HepG2 (cell line): Measurements from ENCODE around the gene SPATS2. TPM values are rescaled to one million over a fixed set of nuclear protein-coding genes. Genes with fewer than 3 reads are reported as not detected.

Experiments used
- E2F2 ChIP-seq: sonication (generic); formaldehyde crosslinking; IDR thresholded peaks from 2 replicates; pipeline ENCODE4 v1.4.0; 2020; ENCODE audit warnings: missing genetic modification reagents, borderline replicate concordance
- KDM2A ChIP-seq: sonication (generic); formaldehyde crosslinking; IDR thresholded peaks from 2 replicates; pipeline ENCODE4 v1.4.0; 2020; ENCODE audit warnings: low read depth, missing genetic modification reagents, borderline replicate concordance
- MIER3 ChIP-seq: IDR thresholded peaks from 2 replicates; pipeline ENCODE4 v1.6.1; 2016; ENCODE audit warnings: missing compliant biosample characterization, borderline replicate concordance
- MXD3 ChIP-seq: IDR thresholded peaks from 2 replicates; pipeline ENCODE4 v1.6.1; 2016; ENCODE audit warnings: mild to moderate bottlenecking, missing biosample characterization, missing genetic modification reagents
- MYPOP ChIP-seq: sonication (generic); formaldehyde crosslinking; IDR thresholded peaks from 2 replicates; pipeline ENCODE4 v1.8.1; 2023; ENCODE audit warnings: mild to moderate bottlenecking, moderate library complexity, missing genetic modification reagents
- NFATC3 ChIP-seq: sonication (generic); formaldehyde crosslinking; IDR thresholded peaks from 2 replicates; pipeline ENCODE4 v1.5.1; 2020; ENCODE audit warnings: mild to moderate bottlenecking, missing genetic modification reagents
- PAXIP1 ChIP-seq: sonication (generic); formaldehyde crosslinking; conservative IDR thresholded peaks from 2 replicates; pipeline ENCODE4 v1.4.0; 2020; ENCODE audit warnings: mild to moderate bottlenecking, missing genetic modification reagents, moderate library complexity
- PHF20 ChIP-seq: sonication (generic); formaldehyde crosslinking; IDR thresholded peaks from 2 replicates; pipeline ENCODE4 v1.5.0; 2020; ENCODE audit warnings: mild to moderate bottlenecking, missing genetic modification reagents
- REPIN1 ChIP-seq: sonication (generic); formaldehyde crosslinking; IDR thresholded peaks from 2 replicates; pipeline ENCODE4 v1.8.0; 2022; ENCODE audit warnings: missing genetic modification reagents, low read depth, mild to moderate bottlenecking, borderline replicate concordance
- RFX3 ChIP-seq: IDR thresholded peaks from 2 replicates; pipeline ENCODE4 v1.6.1; 2016; ENCODE audit warnings: missing biosample characterization, missing genetic modification reagents
- SIN3B ChIP-seq: fragments of 150-350 bp; IDR thresholded peaks from 2 replicates; pipeline ENCODE4 v1.6.1; 2014; ENCODE audit warnings: low read length
- SRSF4 ChIP-seq: fragments of 200-400 bp; formaldehyde crosslinking; IDR thresholded peaks from one replicate; pipeline ENCODE4 v1.6.1; 2018; ENCODE audit warnings: mild to moderate bottlenecking, low read depth, low read length, moderate library complexity; ENCODE audit not compliant: poor library complexity, severe bottlenecking
- ZBTB8A ChIP-seq: sonication (generic); formaldehyde crosslinking; IDR thresholded peaks from 2 replicates; pipeline ENCODE4 v1.4.0; 2020; ENCODE audit warnings: mild to moderate bottlenecking, low read depth, missing genetic modification reagents, borderline replicate concordance
- ZNF10 ChIP-seq: sonication (generic); formaldehyde crosslinking; IDR thresholded peaks from 2 replicates; pipeline ENCODE4 v1.4.0; 2020; ENCODE audit warnings: mild to moderate bottlenecking, low read depth, missing genetic modification reagents, borderline replicate concordance
- ZNF251 ChIP-seq: sonication (generic); formaldehyde crosslinking; IDR thresholded peaks from 2 replicates; pipeline ENCODE4 v1.9.0; 2021; ENCODE audit warnings: mild to moderate bottlenecking, missing genetic modification reagents
- ZNF460 ChIP-seq: sonication (generic); formaldehyde crosslinking; IDR thresholded peaks from 2 replicates; pipeline ENCODE4 v1.5.1; 2020; ENCODE audit warnings: missing genetic modification reagents, mild to moderate bottlenecking, borderline replicate concordance
- ZNF737 ChIP-seq: sonication (generic); formaldehyde crosslinking; IDR thresholded peaks from 2 replicates; pipeline ENCODE4 v1.5.0; 2020; ENCODE audit warnings: missing genetic modification reagents, mild to moderate bottlenecking, borderline replicate concordance
- ZXDC ChIP-seq: sonication (generic); formaldehyde crosslinking; IDR thresholded peaks from 2 replicates; pipeline ENCODE4 v1.5.0; 2020; ENCODE audit warnings: mild to moderate bottlenecking, missing genetic modification reagents
- polyA plus RNA-seq, 8 experiments: library from polyadenylated mRNA; depleted of rRNA in 3 of 8; stranded (reverse) in 7 of 8; unstranded in 1 of 8; fragments of >200 nt; fragmentation: Illumina TruSeq in 4 of 8; extraction: Trizol in 4 of 8; gene quantifications; 2 replicates each; pipeline versions ENCODE4 v1.2.1 to v1.2.3, GENCODE V29; 2011 to 2016; ENCODE audit warnings: low read depth in 4 of 8, missing spikeins in 1 of 8, mixed read lengths in 1 of 8; ENCODE audit not compliant: insufficient read depth in 1 of 8
- total RNA-seq, 5 experiments: library from RNA; depleted of rRNA; stranded (reverse); fragments of >200 nt; fragmentation: Illumina TruSeq; extraction: Trizol; gene quantifications; 2 replicates each; pipeline ENCODE4 v1.2.3, GENCODE V29; 2016; ENCODE audit warnings: low read depth in 1 of 5

The SPATS2 gene
- total and polyA plus RNA-seq, 2 of the 13 experiments (the other 11 are each of a cell fraction or from before 2014, with no cell fraction given): 19.3 to 28.1 TPM

- TF ChIP-seq MIER3 (CRISPR knock-in tag) (no peak; the same call in 1 of the 2 replicates), E2F2 (CRISPR knock-in tag) (peak; percentile 80; the same call in 1 of the 2 replicates), PHF20 (CRISPR knock-in tag) (peak; percentile 81), NFATC3 (no peak), ZNF251 (CRISPR knock-in tag) (no peak), KDM2A (CRISPR knock-in tag) (peak; percentile 84), REPIN1 (peak; percentile 97), PAXIP1 (CRISPR knock-in tag) (peak; percentile 89), ZNF10 (no peak), MXD3 (no peak), MYPOP (peak; percentile 51; the same call in 1 of the 2 replicates), ZXDC (CRISPR knock-in tag) (no peak; the same call in 1 of the 2 replicates), SIN3B (no peak), ZNF737 (CRISPR knock-in tag) (no peak), ZBTB8A (CRISPR knock-in tag) (no peak), RFX3 (CRISPR knock-in tag) (no peak), ZNF460 (CRISPR knock-in tag) (peak; percentile 32; the same call in 1 of the 2 replicates), SRSF4 (no peak)
These were observed 19.7 kb upstream of the SPATS2 start (continued) for GRCh38 chr12:49347311-49348193.
